GM12874 (cell line): Measurements from ENCODE around the gene MYH11.

Experiments
- TF ChIP-seq, protein P1 (sequence below): IDR thresholded peaks from 2 replicates; pipeline ENCODE4 v1.5.1; 2011; ENCODE audit warnings: low read depth, mild to moderate bottlenecking, control low read depth, low read length, moderate library complexity; ENCODE audit not compliant: insufficient read depth

Gene MYH11

GRCh38 chr16:15714393-15715172 lies 142.2 kb downstream of the MYH11 start:
- TF ChIP-seq, protein P1, sequence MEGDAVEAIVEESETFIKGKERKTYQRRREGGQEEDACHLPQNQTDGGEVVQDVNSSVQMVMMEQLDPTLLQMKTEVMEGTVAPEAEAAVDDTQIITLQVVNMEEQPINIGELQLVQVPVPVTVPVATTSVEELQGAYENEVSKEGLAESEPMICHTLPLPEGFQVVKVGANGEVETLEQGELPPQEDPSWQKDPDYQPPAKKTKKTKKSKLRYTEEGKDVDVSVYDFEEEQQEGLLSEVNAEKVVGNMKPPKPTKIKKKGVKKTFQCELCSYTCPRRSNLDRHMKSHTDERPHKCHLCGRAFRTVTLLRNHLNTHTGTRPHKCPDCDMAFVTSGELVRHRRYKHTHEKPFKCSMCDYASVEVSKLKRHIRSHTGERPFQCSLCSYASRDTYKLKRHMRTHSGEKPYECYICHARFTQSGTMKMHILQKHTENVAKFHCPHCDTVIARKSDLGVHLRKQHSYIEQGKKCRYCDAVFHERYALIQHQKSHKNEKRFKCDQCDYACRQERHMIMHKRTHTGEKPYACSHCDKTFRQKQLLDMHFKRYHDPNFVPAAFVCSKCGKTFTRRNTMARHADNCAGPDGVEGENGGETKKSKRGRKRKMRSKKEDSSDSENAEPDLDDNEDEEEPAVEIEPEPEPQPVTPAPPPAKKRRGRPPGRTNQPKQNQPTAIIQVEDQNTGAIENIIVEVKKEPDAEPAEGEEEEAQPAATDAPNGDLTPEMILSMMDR: no peak

DNA sequence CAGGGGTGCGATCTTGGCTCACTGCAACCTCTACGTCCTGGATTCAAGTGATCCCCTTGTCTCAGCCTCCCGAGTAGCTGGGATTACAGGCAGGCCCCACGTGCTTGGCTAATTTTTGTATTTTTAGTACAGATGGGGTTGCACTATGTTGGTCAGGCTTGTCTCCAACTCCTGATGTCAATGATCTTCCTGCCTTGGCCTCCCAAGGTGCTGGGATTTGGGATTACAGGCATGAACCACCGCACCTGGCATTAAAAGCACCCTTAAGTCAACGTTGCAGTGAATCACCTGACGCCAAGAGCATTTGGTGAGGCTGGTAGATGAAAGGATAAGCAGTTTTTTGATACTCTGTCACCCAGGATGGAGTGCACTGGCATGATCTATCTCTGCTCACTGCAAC lies 147.8 kb downstream of the MYH11 start:
- TF ChIP-seq, protein P1: no peak

DNA sequence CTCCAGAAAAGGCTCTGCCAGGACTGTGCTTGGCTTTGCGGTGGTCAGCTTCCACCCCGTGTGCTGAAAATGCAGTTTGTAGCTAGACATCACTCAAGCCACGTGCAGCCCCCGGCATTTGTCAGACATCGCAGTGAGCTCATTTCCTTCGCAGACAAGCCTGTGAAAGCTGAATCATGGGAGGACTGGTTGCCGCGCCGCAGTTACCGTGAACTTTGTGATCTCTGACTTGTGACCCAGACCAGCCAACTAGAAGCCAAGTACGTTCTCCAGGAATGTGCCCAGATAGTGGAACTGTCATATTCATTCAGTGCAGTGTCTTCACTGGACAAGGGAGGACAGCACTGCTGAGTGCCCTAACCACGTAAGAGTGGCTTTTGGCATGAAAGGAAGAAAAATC lies 148.7 kb downstream of the MYH11 start:
- TF ChIP-seq, protein P1: no peak

DNA sequence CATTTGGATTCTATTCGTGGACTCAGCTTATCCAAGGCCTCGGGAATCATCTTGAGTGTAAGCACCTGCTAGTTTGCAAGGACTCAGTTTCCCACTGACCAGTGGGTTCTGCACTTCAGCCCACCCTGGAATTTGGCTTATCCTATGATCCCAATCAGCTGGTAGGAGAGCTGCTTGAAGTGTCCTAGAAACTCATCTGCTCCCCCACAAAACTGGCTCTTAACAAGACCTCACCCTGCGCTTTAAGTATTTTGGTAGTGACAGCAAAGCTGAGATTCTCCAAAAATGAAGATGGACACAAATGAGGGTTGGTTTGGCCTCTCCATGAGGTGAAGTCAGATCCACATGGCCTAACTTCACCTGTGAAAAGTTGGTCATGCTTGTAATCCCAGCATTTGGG lies 149.5 kb downstream of the MYH11 start:
- TF ChIP-seq, protein P1: no peak

DNA sequence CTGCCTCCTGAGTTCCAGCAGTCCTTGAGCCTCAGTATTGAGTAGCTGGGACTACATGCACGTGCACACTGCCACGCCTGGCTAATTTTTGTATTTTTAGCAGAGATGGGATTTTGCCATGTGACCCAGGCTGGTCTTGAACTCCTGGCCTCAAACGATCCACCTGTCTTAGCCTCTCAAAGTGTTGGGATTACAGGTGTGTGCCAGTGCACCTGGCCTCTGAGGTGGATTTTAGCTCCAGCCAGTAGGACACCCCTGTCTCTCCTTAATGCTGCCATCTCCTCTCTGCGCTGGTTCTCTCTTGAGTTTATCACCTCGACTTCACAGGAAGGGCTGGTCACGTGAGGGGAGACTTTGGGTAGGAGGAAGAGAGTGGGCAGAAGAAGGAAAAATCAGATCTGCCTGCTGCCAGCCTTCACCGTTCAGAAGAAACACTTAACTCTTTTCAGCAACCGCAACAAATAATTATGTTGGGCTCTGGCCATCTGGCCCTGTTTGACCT lies 151.7 kb downstream of the MYH11 start:
- TF ChIP-seq, protein P1: no peak

GRCh38 chr16:15704545-15704987 lies 152.3 kb downstream of the MYH11 start:
- TF ChIP-seq, protein P1: peak; percentile 74

- TF ChIP-seq, protein P1: no peak
These were observed 153.6 kb downstream of the MYH11 start for GRCh38 chr16:15703029-15703736.
